Right cardiac atrium (tissue), 5 donors: ENCODE results near the gene NAT14. TPM values are rescaled to one million over a fixed set of nuclear protein-coding genes. Genes with fewer than 3 reads are reported as not detected.

Experiments
- ATAC-seq, 2 donors: fragments of 200-7000 bp; cut with Tn5 transposase; one replicate each; pipeline versions ENCODE4 v1.8.0 to v1.9.1; 2020; ENCODE audit warnings: moderate library complexity in 2 of 2, mild to moderate bottlenecking in 1 of 2
- DNase-seq, 3 donors: peaks; one replicate each; pipeline ENCODE4 v3.0.0-alpha.2; 2020
- H3K27ac ChIP-seq: one replicate; pipeline ENCODE4 v1.5.1; 2013; ENCODE audit warnings: mild to moderate bottlenecking, low read length, control low read depth, moderate library complexity
- H3K27me3 ChIP-seq: one replicate; pipeline ENCODE4 v1.6.1; 2013; ENCODE audit not compliant: control insufficient read depth, insufficient read depth
- H3K4me1 ChIP-seq: one replicate; pipeline ENCODE4 v1.6.1; 2013; ENCODE audit warnings: low read length; ENCODE audit not compliant: control insufficient read depth, insufficient read depth
- H3K4me3 ChIP-seq: one replicate; pipeline ENCODE4 v1.5.1; 2013; ENCODE audit warnings: low read length, control low read depth
- H3K9me3 ChIP-seq: one replicate; pipeline ENCODE4 v1.6.1; 2013; ENCODE audit warnings: low read length; ENCODE audit not compliant: control insufficient read depth
- WGBS: extraction: QIAGEN DNeasy Blood & Tissue Kit; methylation state at CpG from one replicate; pipeline ENCODE4 v1.1.7; 2013; 5-methylcytosine and 5-hydroxymethylcytosine counted together
- intact Hi-C, 4 donors: fragments of 100-400 bp; cut with DNase I; formaldehyde crosslinking; loops; one replicate each; pipeline versions ENCODE4 v1.11.0 to v1.14.0; 2022 to 2023
- polyA plus RNA-seq: library from polyadenylated mRNA; stranded (reverse); fragments of 200-250 nt; gene quantifications from one replicate; pipeline ENCODE4 v1.2.3, GENCODE V29; 2013
- total RNA-seq, 4 donors: library from RNA; stranded (reverse); fragmentation: NEBNext Ultra II Directional; extraction: Animal tissue kit (Norgen Biotek cat#: 25700); gene quantifications; one replicate each; pipeline ENCODE4 v1.2.1, GENCODE V29; 2021
- donor health status: healthy with polysubstance abuse.
- donor health status: DM: no; HTN: yes; CAD: no.
- donor health status: DM: no; HTN: no; CAD: no.
- donor health status: DM: no; HTN: yes; CAD: no; lungs with severe emphysema.
- donor health status: DM: yes; HTN: yes; CAD: no.

The NAT14 gene
- total and polyA plus RNA-seq, 5 donors, result 13.6 to 20.8 (median 15.5) TPM

DNA sequence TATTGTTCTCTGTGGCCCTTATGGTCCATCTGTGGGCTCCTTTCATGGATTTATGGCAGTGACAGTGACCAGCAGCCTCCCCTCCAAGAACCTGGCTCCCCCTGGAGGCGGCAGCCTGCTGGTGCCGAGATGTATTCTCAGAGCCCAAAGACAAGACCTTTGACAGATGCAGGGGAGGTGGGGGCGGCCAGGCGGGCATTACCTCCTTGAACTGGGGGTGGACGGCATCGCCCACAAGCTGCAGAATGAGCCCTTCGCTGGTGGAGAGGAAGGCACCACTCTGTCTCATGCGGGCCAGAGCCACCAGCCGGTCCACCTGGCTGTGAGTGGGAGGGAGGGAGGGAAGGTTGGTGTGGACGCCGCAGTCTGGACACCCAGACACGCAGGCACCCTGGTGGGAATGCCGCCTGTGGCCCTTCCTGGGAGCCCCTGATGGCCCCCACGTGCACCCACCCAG, 30.2 kb upstream of the NAT14 start:
- Histone ChIP-seq H3K4me1 (no peaks in the 10 kb centered on the region), H3K27me3 (no peaks in the 10 kb centered on the region), H3K9me3 (no peaks in the 10 kb centered on the region), H3K27ac (no peak overlapping the region), H3K4me3 (no peak overlapping the region)
- no peak for ATAC-seq
- WGBS, result 76% methylated on average over 14 of the region's 14 CpGs
- intact Hi-C loops, result no loop called here
- DNase-seq, result peak in 2 of 3 donors; percentile 64 to 80

DNA sequence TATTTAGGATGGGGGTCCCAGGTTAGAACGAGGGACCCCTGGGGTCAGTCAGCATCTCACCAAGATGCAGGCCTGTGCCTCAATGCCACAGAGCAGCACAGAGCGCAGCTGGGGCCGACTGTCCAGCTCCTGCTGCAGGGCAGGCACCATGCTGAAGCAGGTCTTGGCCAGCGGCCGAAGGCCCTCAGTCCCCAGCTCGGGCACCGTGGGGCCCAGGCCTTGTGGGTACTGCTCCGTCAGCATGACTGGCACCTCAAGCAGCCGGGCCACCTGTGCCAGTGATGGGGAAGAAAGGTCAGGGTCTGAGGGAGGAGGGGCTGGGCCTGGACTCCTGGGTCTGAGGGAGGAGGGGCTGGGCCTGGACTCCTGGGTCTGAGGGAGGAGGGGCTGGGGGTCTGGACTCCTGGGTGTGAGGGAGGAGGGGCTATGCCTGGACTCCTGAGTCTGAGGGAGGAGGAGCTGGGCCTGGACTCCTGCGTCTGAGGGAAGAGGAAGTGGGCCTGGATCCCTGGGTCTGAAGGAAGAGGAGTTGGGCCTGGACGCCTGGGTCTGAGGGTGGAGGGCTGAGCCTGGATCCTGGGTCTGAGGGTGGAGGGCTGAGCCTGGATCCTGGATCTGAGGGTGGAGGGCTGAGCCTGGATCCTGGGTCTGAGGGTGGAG, 29.3 kb upstream of the NAT14 start:
- 89% methylated on average over 11 of the region's 11 CpGs for WGBS

GRCh38 chr19:55456347-55456746, 28.6 kb upstream of the NAT14 start:
- no peak overlapping the region for H3K4me3 ChIP-seq
- no peaks in the 10 kb centered on the region for H3K27me3 ChIP-seq
- DNase-seq (peak in 1 of 3 donors; percentile 49), ATAC-seq (no peak)
- no peaks in the 10 kb centered on the region for H3K9me3 ChIP-seq
- no peaks in the 10 kb centered on the region for H3K4me1 ChIP-seq
- no peak overlapping the region for H3K27ac ChIP-seq
- intact Hi-C loops, result no loop called here
- WGBS, result 88% methylated on average over 14 of the region's 14 CpGs

More for the DNA sequence above, 29.3 kb upstream of the NAT14 start:
- Histone ChIP-seq H3K27ac (no peak overlapping the region), H3K27me3 (no peaks in the 10 kb centered on the region), H3K4me1 (no peaks in the 10 kb centered on the region), H3K4me3 (no peak overlapping the region), H3K9me3 (no peaks in the 10 kb centered on the region)
- DNase-seq (peak in 2 of 3 donors; percentile 50 to 65), ATAC-seq (no peak)
- intact Hi-C loops, result no loop called here

DNA sequence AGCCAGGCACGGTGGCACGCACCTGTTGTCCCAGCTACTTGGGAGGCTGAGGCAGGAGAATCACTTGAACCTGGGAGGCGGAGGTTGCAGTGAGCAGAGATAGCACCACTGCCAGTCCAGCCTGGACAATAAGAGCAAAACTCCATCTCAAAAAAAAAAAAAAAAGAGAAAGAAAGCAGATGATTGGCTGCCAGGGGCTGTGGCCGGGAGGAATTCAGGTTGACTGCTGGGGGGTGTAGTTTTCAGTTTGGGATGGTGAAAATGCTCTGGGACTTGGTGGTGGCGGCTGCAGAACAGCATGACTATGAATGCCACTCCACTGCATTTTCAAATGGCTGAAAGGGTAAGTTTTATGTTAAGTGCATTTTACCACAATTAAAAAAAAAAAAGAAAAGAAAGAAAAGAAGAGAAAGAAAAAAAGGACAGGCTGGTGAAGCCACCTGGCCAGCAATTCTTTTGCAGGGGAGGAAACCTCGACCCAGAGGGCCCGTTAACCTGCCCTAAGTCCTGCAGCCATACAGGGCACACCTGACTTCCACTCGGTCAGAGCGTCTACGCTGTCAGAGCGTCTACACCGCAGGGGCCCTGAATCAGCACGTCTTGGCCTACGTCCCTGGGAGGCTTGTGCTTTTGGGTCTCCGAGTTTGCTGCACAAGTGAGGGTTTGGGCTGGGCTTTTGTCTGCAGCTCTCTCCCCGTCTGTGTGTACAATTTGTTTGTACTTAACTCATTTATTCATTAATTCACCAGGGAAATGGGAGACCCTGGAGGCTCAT, 27.1 kb upstream of the NAT14 start:
- Histone ChIP-seq H3K27me3 (no peaks in the 10 kb centered on the region), H3K9me3 (no peaks in the 10 kb centered on the region), H3K27ac (no peak overlapping the region), H3K4me3 (no peak overlapping the region), H3K4me1 (peaks cover 1% of the 10 kb centered on the region)
- intact Hi-C loops, result no loop called here
- no peak for ATAC-seq
- 80% methylated on average over 16 of the region's 16 CpGs for WGBS
- peak in 1 of 3 donors; percentile 35 for DNase-seq

DNA sequence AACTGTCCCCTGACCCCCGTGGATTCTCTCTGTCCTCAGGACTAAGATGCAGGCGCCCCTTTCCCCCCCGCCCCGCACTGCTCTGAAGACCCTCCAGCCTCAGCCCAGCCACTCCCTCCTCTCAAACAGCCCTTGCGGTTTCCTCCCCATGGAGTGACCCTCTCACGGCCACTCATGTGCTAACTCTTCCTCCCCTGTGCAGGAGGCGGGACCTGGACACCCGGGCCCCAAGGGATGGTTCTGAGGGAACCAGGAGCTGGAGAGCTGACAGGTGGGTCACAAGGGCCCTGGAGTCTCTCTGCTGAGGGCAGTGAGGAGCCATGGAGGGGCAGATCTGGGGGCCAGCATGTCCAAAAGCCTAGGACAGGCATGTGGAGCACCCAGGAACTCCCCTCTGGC, 25.4 kb upstream of the NAT14 start:
- Histone ChIP-seq H3K27ac (peak overlapping the region; percentile 12), H3K9me3 (no peaks in the 10 kb centered on the region), H3K4me1 (peaks cover 1% of the 10 kb centered on the region), H3K4me3 (no peak overlapping the region), H3K27me3 (no peaks in the 10 kb centered on the region)
- ATAC-seq (no peak), DNase-seq (peak in 2 of 3 donors; percentile 52 to 56)
- intact Hi-C loops, result no loop called here
- 60% methylated on average over 8 of the region's 8 CpGs for WGBS

GRCh38 chr19:55459950-55460657, 24.9 kb upstream of the NAT14 start:
- H3K27me3 ChIP-seq, result no peaks in the 10 kb centered on the region
- intact Hi-C loops, result no loop called here
- peak overlapping the region; percentile 12 for H3K27ac ChIP-seq
- ATAC-seq (no peak), DNase-seq (no peak)
- WGBS, result 22% methylated on average over 16 of the region's 16 CpGs
- H3K4me1 ChIP-seq, result peaks cover 1% of the 10 kb centered on the region
- no peaks in the 10 kb centered on the region for H3K9me3 ChIP-seq
- H3K4me3 ChIP-seq, result peak overlapping the region; percentile 67

DNA sequence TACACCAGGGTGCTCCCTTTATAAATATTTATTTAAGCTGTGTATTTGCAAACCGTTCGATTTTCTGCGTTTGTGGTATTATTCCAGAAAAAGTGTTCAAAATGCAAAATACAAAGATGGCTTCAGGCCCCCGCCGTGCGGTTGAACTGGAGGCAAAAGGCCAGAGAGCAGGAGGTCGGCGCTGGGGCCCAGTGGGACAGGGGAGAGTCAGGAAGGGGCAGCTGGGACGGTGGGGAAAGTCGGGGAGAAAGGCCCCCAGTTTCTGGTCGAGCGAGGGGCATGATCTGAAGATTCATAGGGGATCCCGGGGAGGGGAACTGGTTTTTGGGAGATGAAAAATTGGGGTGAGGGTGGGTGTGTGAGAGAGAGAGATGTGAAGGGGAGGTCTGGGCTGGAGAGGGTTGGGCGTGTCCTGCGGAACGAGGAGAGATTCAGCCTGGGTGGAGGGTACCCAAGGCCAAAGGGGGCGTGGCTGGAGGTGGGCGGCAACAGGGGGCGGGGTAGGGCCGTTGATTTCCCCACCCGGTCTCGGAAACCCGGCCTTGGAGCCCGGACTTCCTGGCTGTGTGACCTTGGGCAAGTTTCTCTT, 24.2 kb upstream of the NAT14 start:
- Histone ChIP-seq H3K27ac (peak overlapping the region; percentile 91), H3K27me3 (no peaks in the 10 kb centered on the region), H3K4me3 (peak overlapping the region; percentile 67), H3K4me1 (peaks cover 1% of the 10 kb centered on the region), H3K9me3 (no peaks in the 10 kb centered on the region)
- peak; percentile 81 to 82 for ATAC-seq
- 9% methylated on average over 24 of the region's 24 CpGs for WGBS
- intact Hi-C loops, result no loop called here
- peak; percentile 89 to 96 (median 94) for DNase-seq

GRCh38 chr19:55461259-55461973, 23.6 kb upstream of the NAT14 start, which contains the start of gene ISOC2:
TSS of gene ISOC2 (minus strand) at chr19:55461642. CDS start at chr19:55456486, 5,156 bp downstream.
- under 1% methylated on average over 54 of the region's 54 CpGs for WGBS
- Histone ChIP-seq H3K27ac (peak within 1 kb of the TSS; percentile 91), H3K27me3 (no peaks in the 10 kb centered on the region), H3K4me1 (peaks cover 1% of the 10 kb centered on the region), H3K9me3 (no peaks in the 10 kb centered on the region), H3K4me3 (peak within 1 kb of the TSS; percentile 67)
- peak; percentile 100 for DNase-seq
- ATAC-seq, result peak; percentile 95 to 97
- intact Hi-C loops, result no loop called here

- DNase-seq (peak; percentile 47 to 75 (median 64)), ATAC-seq (peak in 1 of 2 donors; percentile 8)
- peak overlapping the region; percentile 34 for H3K27ac ChIP-seq
- H3K9me3 ChIP-seq, result no peaks in the 10 kb centered on the region
- peaks cover 1% of the 10 kb centered on the region for H3K4me1 ChIP-seq
- 14% methylated on average over 27 of the region's 27 CpGs for WGBS
- no peaks in the 10 kb centered on the region for H3K27me3 ChIP-seq
- intact Hi-C loops, result no loop called here
- peak overlapping the region; percentile 44 for H3K4me3 ChIP-seq
These were observed 22.9 kb upstream of the NAT14 start for GRCh38 chr19:55461974-55462626.

DNA sequence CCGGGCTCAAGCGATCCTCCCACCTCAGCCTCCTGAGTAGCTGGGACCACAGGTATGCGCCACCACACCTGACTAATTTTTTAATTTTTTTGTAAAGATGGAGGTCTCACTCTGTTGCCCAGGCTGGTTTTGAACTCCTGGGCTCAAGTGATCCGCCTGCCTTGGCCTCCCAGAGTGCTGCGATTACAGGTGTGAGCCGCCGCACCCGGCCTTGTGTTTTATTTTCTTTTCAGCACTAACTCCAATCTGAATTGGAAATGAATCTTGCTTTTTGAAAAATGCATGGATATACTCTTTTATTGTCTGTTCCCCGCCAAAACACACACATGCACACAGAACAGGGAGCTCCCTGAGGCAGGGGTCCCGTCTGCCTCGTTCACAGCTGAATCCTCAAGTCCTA, 22.3 kb upstream of the NAT14 start:
- H3K4me1 ChIP-seq, result peaks cover 1% of the 10 kb centered on the region
- no peak for ATAC-seq
- H3K4me3 ChIP-seq, result no peak overlapping the region
- intact Hi-C loops, result no loop called here
- no peak overlapping the region for H3K27ac ChIP-seq
- H3K9me3 ChIP-seq, result no peaks in the 10 kb centered on the region
- DNase-seq, result peak in 2 of 3 donors; percentile 36 to 58
- H3K27me3 ChIP-seq, result no peaks in the 10 kb centered on the region
- WGBS, result 81% methylated on average over 11 of the region's 11 CpGs
